Tibial nerve (tissue), 4 donors: ENCODE data around the gene NDRG2. TPM values are rescaled to one million over a fixed set of nuclear protein-coding genes. Genes with fewer than 3 reads are reported as not detected.

Experiments
- DNase-seq, 2 donors: peaks; one replicate each; pipeline ENCODE4 v3.0.0-alpha.2; 2019; ENCODE audit warnings: low spot score in 2 of 2
- H3K27ac ChIP-seq, 4 donors: fragments of 200-600 bp; sonication (generic) in 3 of 4; one replicate each; pipeline ENCODE4 v1.5.1; 2017 to 2019; ENCODE audit warnings: mild to moderate bottlenecking in 1 of 4
- H3K27me3 ChIP-seq, 2 donors: fragments of 200-600 bp; sonication (generic) in 1 of 2; one replicate each; pipeline versions ENCODE4 v1.5.1 to v1.6.0; 2017 to 2019
- H3K36me3 ChIP-seq, 3 donors: fragments of 200-600 bp; sonication (generic); one replicate each; pipeline ENCODE4 v1.5.1; 2018 to 2019
- H3K4me1 ChIP-seq, 4 donors: fragments of 200-600 bp; sonication (generic) in 3 of 4; one replicate each; pipeline ENCODE4 v1.5.1; 2017 to 2019
- H3K4me3 ChIP-seq, 4 donors: fragments of 200-600 bp; sonication (generic) in 3 of 4; one replicate each; pipeline ENCODE4 v1.5.1; 2017 to 2019; ENCODE audit warnings: mild to moderate bottlenecking in 1 of 4, moderate library complexity in 1 of 4
- H3K9me3 ChIP-seq, 4 donors: fragments of 200-600 bp; sonication (generic) in 3 of 4; one replicate each; pipeline ENCODE4 v1.5.1; 2017 to 2019
- CTCF ChIP-seq, 5 experiments: fragments of 200-600 bp in 3 of 5; fragments of 450-650 bp in 2 of 5; sonication (generic) in 3 of 5; IDR thresholded peaks; one replicate each; pipeline ENCODE4 v1.5.1; 2016 to 2019; ENCODE audit warnings: antibody characterized with exemption in 5 of 5, mild to moderate bottlenecking in 3 of 5, moderate library complexity in 2 of 5
- EP300 ChIP-seq, 2 donors: sonication (generic); formaldehyde crosslinking; IDR thresholded peaks; one replicate each; pipeline ENCODE4 v1.6.1; 2017; ENCODE audit warnings: antibody characterized with exemption in 2 of 2, mild to moderate bottlenecking in 1 of 2
- POLR2A ChIP-seq, 2 donors: fragments of 450-650 bp; IDR thresholded peaks; one replicate each; pipeline ENCODE4 v1.6.1; 2017; ENCODE audit warnings: antibody characterized with exemption in 2 of 2, mild to moderate bottlenecking in 2 of 2, moderate library complexity in 2 of 2
- WGBS, 2 donors: methylation state at CpG; one replicate each; pipeline ENCODE4 v1.1.5; 2018; 5-methylcytosine and 5-hydroxymethylcytosine counted together
- total RNA-seq, 4 donors: library from RNA; depleted of rRNA; stranded (reverse); fragments of >200 nt; gene quantifications; one replicate each; pipeline ENCODE4 v1.1.0, GENCODE V29; 2016

The NDRG2 gene
- total RNA-seq, 4 donors from 2014 or later: 370 to 971 (median 750) TPM

DNA sequence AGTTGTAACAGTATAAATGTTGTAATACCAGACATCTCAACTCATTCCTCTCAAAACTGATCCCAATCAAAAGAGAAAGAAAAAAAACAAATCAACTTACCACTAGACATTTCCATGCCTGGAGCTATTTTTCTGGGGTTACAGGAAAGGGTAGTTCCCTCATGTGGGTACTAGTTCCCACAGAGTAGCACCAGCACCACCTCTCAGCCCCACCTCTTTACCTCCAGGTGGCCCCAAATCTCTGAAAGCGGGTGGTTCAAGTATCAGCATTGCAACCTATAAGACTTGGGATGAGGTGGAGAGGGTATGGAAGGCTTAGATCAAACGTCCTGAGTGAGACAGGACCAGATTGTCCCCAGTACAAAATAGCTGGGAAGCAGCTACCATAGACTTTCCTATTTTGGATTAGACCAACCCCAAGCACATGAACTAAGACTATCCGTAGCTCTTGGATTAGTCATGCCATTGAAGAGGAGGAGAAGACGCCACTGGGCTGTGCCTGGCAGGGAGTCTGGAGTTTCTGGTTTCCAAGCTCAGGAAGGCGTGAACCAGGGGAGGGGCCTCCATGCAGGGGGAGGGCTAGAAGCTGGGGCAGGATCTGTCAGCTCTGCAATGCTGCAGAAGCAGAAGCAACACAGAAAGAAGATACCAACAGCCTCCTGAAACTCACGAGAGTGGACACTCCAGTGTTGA lies 26.0 kb downstream of the NDRG2 start, which contains the start of gene SLC39A2:
Gene SLC39A2, plus strand, starts transcription at position 620 of the 693 bp plus-strand sequence. CDS start 154 bp downstream, outside the sequence.
- DNase-seq: no peak
- H3K27ac ChIP-seq: peak within 1 kb of the TSS in 1 of 4 donors; percentile 29

GRCh38 chr14:20998139-20998538 lies 26.7 kb downstream of the NDRG2 start:
- Histone ChIP-seq H3K36me3 (peaks cover 0 to 56% (median 29%) of the 10 kb centered on the region in 3 donors), H3K4me1 (no peaks in the 10 kb centered on the region), H3K27me3 (no peaks in the 10 kb centered on the region), H3K4me3 (no peak overlapping the region), H3K9me3 (no peaks in the 10 kb centered on the region), H3K27ac (no peak overlapping the region)
- 60 to 72% methylated on average over 3 of the region's 3 CpGs for WGBS, 2 donors
- TF ChIP-seq EP300 (IDR thresholded peaks at IDR 0.05) (no peak), CTCF (IDR thresholded peaks at IDR 0.05) (no peak), POLR2A (IDR thresholded peaks at IDR 0.05) (no peak)
- DNase-seq: no peak

More for the DNA sequence above, 26.0 kb downstream of the NDRG2 start, which contains the start of gene SLC39A2:
- Histone ChIP-seq H3K4me1 (no peaks in the 10 kb centered on the region), H3K4me3 (no peak within 1 kb of the TSS), H3K9me3 (no peaks in the 10 kb centered on the region), H3K36me3 (peaks cover 0 to 49% (median 29%) of the 10 kb centered on the region in 3 donors), H3K27me3 (no peaks in the 10 kb centered on the region)
- 36 to 41% methylated on average over 6 of the region's 6 CpGs for whole genome bisulfite sequencing, 2 donors
- TF ChIP-seq POLR2A (IDR thresholded peaks at IDR 0.05): no peak
- TF ChIP-seq CTCF (IDR thresholded peaks at IDR 0.05): no peak
- TF ChIP-seq EP300 (IDR thresholded peaks at IDR 0.05): no peak

- no peak for DNase-seq
- TF ChIP-seq EP300 (IDR thresholded peaks at IDR 0.05) (no peak), POLR2A (IDR thresholded peaks at IDR 0.05) (no peak), CTCF (IDR thresholded peaks at IDR 0.05) (no peak)
- H3K27ac ChIP-seq: no peak overlapping the region
- no peaks in the 10 kb centered on the region for H3K9me3 ChIP-seq
- no peak overlapping the region for H3K4me3 ChIP-seq
- peaks cover 0 to 62% (median 29%) of the 10 kb centered on the region in 3 donors for H3K36me3 ChIP-seq
- H3K4me1 ChIP-seq: no peaks in the 10 kb centered on the region
- H3K27me3 ChIP-seq: no peaks in the 10 kb centered on the region
- 78 to 83% methylated on average over 6 of the region's 6 CpGs for WGBS, 2 donors
Observed at GRCh38 chr14:20997564-20997963, 27.3 kb downstream of the NDRG2 start.

GRCh38 chr14:20997115-20997514 lies 27.7 kb downstream of the NDRG2 start:
- Histone ChIP-seq H3K27me3 (no peaks in the 10 kb centered on the region), H3K27ac (no peak overlapping the region), H3K36me3 (peaks cover 0 to 66% (median 29%) of the 10 kb centered on the region in 3 donors), H3K9me3 (no peaks in the 10 kb centered on the region), H3K4me1 (peaks cover 0 to 3% (median 0%) of the 10 kb centered on the region in 4 donors), H3K4me3 (no peak overlapping the region)
- 61 to 71% methylated on average over 4 of the region's 4 CpGs for WGBS, 2 donors
- TF ChIP-seq EP300 (IDR thresholded peaks at IDR 0.05): no peak
- no peak for TF ChIP-seq CTCF (IDR thresholded peaks at IDR 0.05)
- TF ChIP-seq POLR2A (IDR thresholded peaks at IDR 0.05): no peak
- DNase-seq: no peak

DNA sequence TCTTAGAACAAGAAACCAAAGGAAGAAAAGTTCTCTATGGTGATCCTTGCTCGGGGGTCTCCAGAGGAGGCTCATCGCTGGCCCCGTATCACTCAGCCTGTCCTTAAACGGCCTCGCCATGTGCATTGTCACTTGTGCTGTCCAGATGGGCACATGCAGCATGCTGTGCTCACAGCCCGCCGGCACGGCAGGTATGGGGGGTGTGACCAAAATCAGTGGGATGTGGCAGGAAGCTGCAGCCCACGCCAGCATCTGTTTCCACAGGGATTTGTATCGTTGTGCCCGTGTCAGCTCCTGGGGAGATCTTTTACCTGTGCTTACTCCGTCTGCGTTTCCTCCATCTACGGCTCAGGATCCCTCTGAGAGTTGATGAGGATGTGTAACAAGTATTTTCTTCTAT lies 28.3 kb downstream of the NDRG2 start:
- TF ChIP-seq EP300 (IDR thresholded peaks at IDR 0.05) (no peak), CTCF (IDR thresholded peaks at IDR 0.05) (no peak), POLR2A (IDR thresholded peaks at IDR 0.05) (no peak)
- Histone ChIP-seq H3K4me3 (no peak overlapping the region), H3K36me3 (peaks cover 0 to 72% (median 29%) of the 10 kb centered on the region in 3 donors), H3K27ac (no peak overlapping the region), H3K9me3 (no peaks in the 10 kb centered on the region), H3K27me3 (no peaks in the 10 kb centered on the region), H3K4me1 (peaks cover 0 to 9% (median 2%) of the 10 kb centered on the region in 4 donors)
- 82 to 89% methylated on average over 14 of the region's 14 CpGs for WGBS, 2 donors
- DNase-seq: no peak
